HCT116 (cell line): ENCODE measurements around the gene LTB. TPM values are rescaled to one million over a fixed set of nuclear protein-coding genes. Genes with fewer than 3 reads are reported as not detected.

ENCODE experiments used
- ATAC-seq: fragments of 200-7000 bp; cut with Tn5 transposase; 2 replicates; pipeline ENCODE4 v1.9.1; 2020; ENCODE audit warnings: mild to moderate bottlenecking, moderate library complexity
- BruUV-seq: library from RNA; stranded (reverse); fragments of 400-500 nt; replicated peaks from 2 replicates; lab custom pipeline; 2021; lab: Mats Ljungman, UMichigan
- CTCF ChIA-PET: fragments of 300-600 bp; sonication (Branson Sonifier 250); formaldehyde crosslinking; loops from one replicate; lab custom pipeline; 2021; ENCODE audit warnings: antibody characterized with exemption; lab: Charles Lee
- POLR2A ChIA-PET: fragments of 300-600, 350-600 bp; sonication (Branson Sonifier 250); formaldehyde crosslinking; loops from one replicate; lab custom pipeline; 2021; ENCODE audit warnings: antibody characterized with exemption; lab: Charles Lee
- RAD21 ChIA-PET, 2 experiments: fragments of 300-600 bp; sonication (Branson Sonifier 250); formaldehyde crosslinking; loops; one replicate each; lab custom pipeline; 2023; ENCODE audit warnings: low total read pairs in 2 of 2; ENCODE audit not compliant: uncharacterized antibody in 2 of 2, unreplicated experiment in 2 of 2, low non-redundant PET in 1 of 2; lab: Charles Lee
- DNase-seq: peaks from one replicate; pipeline ENCODE4 v3.0.0-alpha.2; 2010; ENCODE audit warnings: low read depth, low spot score
- H2AFZ ChIP-seq: fragments of 200-600 bp; shearing (Covaris generic), sonication (generic); 2 replicates; pipeline ENCODE4 v1.6.1; 2017; ENCODE audit warnings: low read depth, mixed run types, mixed read lengths, antibody characterized with exemption, low read length; ENCODE audit not compliant: poor library complexity, severe bottlenecking
- H3K27ac ChIP-seq: 2 replicates; pipeline ENCODE4 v1.5.1; 2012; ENCODE audit warnings: low read depth, low read length
- H3K27me3 ChIP-seq: fragments of 200-600 bp; sonication (generic); 2 replicates; pipeline ENCODE4 v1.6.1; 2016; ENCODE audit warnings: mixed run types, low read length, mixed read lengths; ENCODE audit not compliant: insufficient read depth
- H3K36me3 ChIP-seq, 2 experiments: fragments of 200-500 bp in 1 of 2; fragments of 200-600 bp in 1 of 2; sonication (Bioruptor generic) in 1 of 2; sonication (generic) in 1 of 2; 2 replicates each; pipeline versions ENCODE4 v1.5.1 to v1.6.1; 2014 to 2016; ENCODE audit warnings: low read length in 2 of 2, inconsistent platforms in 1 of 2, mixed read lengths in 1 of 2, mixed run types in 1 of 2; ENCODE audit not compliant: insufficient read depth in 2 of 2, control insufficient read depth in 1 of 2
- H3K4me1 ChIP-seq, 2 experiments: fragments of 200-600 bp in 1 of 2; sonication (generic) in 1 of 2; 2 replicates each; pipeline versions ENCODE4 v1.5.1 to v1.6.1; 2012 to 2017; ENCODE audit warnings: low read length in 2 of 2, inconsistent platforms in 1 of 2, mild to moderate bottlenecking in 1 of 2, mixed read lengths in 1 of 2, mixed run types in 1 of 2, moderate library complexity in 1 of 2; ENCODE audit not compliant: insufficient read depth in 2 of 2, control insufficient read depth in 1 of 2
- H3K4me2 ChIP-seq: fragments of 200-600 bp; sonication (generic); 2 replicates; pipeline ENCODE4 v1.6.1; 2017; ENCODE audit warnings: mixed run types, low read length, mixed read lengths
- H3K4me3 ChIP-seq, 2 experiments: fragments of 200-600 bp in 1 of 2; sonication (generic) in 1 of 2; replicated peaks in 1 of 2; 2 replicates each; pipeline ENCODE4 v1.5.1; 2011 to 2016; ENCODE audit warnings: low read length in 2 of 2, control low read depth in 1 of 2, low read depth in 1 of 2, mild to moderate bottlenecking in 1 of 2, mixed read lengths in 1 of 2, mixed run types in 1 of 2
- H3K79me2 ChIP-seq: fragments of 200-600 bp; sonication (generic); 2 replicates; pipeline ENCODE4 v1.6.1; 2017; ENCODE audit warnings: mild to moderate bottlenecking, mixed run types, low read length, moderate library complexity, mixed read lengths; ENCODE audit not compliant: insufficient read depth
- H3K9ac ChIP-seq: fragments of 200-600 bp; sonication (generic); 2 replicates; pipeline ENCODE4 v1.6.1; 2016; ENCODE audit warnings: low read length, mixed read lengths
- H3K9me2 ChIP-seq: fragments of 200-600 bp; sonication (generic), shearing (Covaris generic); 2 replicates; pipeline ENCODE4 v1.6.1; 2017; ENCODE audit warnings: mixed run types, mild to moderate bottlenecking, moderate library complexity; ENCODE audit not compliant: insufficient read depth
- H3K9me3 ChIP-seq, 2 experiments: fragments of 200-500 bp in 1 of 2; fragments of 200-600 bp in 1 of 2; sonication (Bioruptor generic) in 1 of 2; sonication (generic) in 1 of 2; 2 replicates each; pipeline ENCODE4 v1.6.1; 2014 to 2017; ENCODE audit warnings: low read length in 2 of 2, mixed read lengths in 2 of 2, inconsistent platforms in 1 of 2, low read depth in 1 of 2, mild to moderate bottlenecking in 1 of 2, mixed run types in 1 of 2, moderate library complexity in 1 of 2; ENCODE audit not compliant: control insufficient read depth in 1 of 2, insufficient read depth in 1 of 2
- H4K20me1 ChIP-seq: fragments of 200-600 bp; sonication (generic), shearing (Covaris generic); 2 replicates; pipeline ENCODE4 v1.6.1; 2017; ENCODE audit warnings: mixed run types, mild to moderate bottlenecking, moderate library complexity; ENCODE audit not compliant: insufficient read depth
- CEBPB ChIP-seq: IDR thresholded peaks from 2 replicates; pipeline ENCODE4 v1.6.1; 2012; ENCODE audit warnings: low read depth
- CTCF ChIP-seq, 3 experiments: fragments of 200-600 bp in 1 of 3; sonication (generic) in 1 of 3; IDR thresholded peaks in 2 of 3; conservative IDR thresholded peaks in 1 of 3; 2 replicates each; pipeline ENCODE4 v1.5.1; 2012 to 2017; ENCODE audit warnings: low read depth in 2 of 3, low read length in 2 of 3, antibody characterized with exemption in 1 of 3, borderline replicate concordance in 1 of 3, control low read depth in 1 of 3, mild to moderate bottlenecking in 1 of 3, mixed read lengths in 1 of 3, mixed run types in 1 of 3, moderate library complexity in 1 of 3; ENCODE audit not compliant: insufficient read depth in 1 of 3
- POLR2AphosphoS5 ChIP-seq: IDR thresholded peaks from 2 replicates; pipeline ENCODE4 v1.6.1; 2011; ENCODE audit warnings: mild to moderate bottlenecking, low read depth, low read length, moderate library complexity
- RAD21 ChIP-seq: IDR thresholded peaks from 2 replicates; pipeline ENCODE4 v1.6.1; 2012; ENCODE audit warnings: low read depth, mild to moderate bottlenecking
- intact Hi-C: fragments of 100-400 bp; cut with micrococcal nuclease; formaldehyde crosslinking; loops from 2 replicates; pipeline ENCODE4 v1.10.0; 2022
- total RNA-seq: library from RNA; stranded (reverse); gene quantifications from one replicate; pipeline ENCODE4 v1.2.1, GENCODE V29; 2021; ENCODE audit not compliant: unreplicated experiment
- TF ChIP-seq, protein P1 (sequence below): IDR thresholded peaks from 2 replicates; pipeline ENCODE4 v1.6.1; 2012; ENCODE audit warnings: low read depth

LTB gene
- total RNA-seq, 1 experiment from 2014 or later: 0.64 TPM

GRCh38 chr6:31585491-31585890, 3.3 kb upstream of the LTB start:
- ChIA-PET POLR2A (no interaction called here), CTCF (interaction anchor here (0.8 to 7.8 kb wide), 3 partner anchors 8 to 34 kb away, joined by 3 to 70 read pairs (median 5); no protein-coding TSS in a partner anchor), RAD21 (no interaction called here)
- Histone ChIP-seq H3K4me3 (no peak overlapping the region), H2AFZ (no peak overlapping the region), H4K20me1 (no peaks in the 10 kb centered on the region), H3K79me2 (no peaks in the 10 kb centered on the region), H3K4me2 (no peak overlapping the region), H3K27me3 (no peaks in the 10 kb centered on the region), H3K27ac (no peak overlapping the region), H3K9me2 (no peaks in the 10 kb centered on the region), H3K9me3 (no peaks in the 10 kb centered on the region), H3K4me1 (peaks cover 4 to 14% of the 10 kb centered on the region in 2 experiments; a peak in 2 of 4 replicates), H3K36me3 (no peaks in the 10 kb centered on the region), H3K9ac (no peak overlapping the region)
- no TSS peak for BruUV-seq
- intact Hi-C loops: no loop called here
- peak; percentile 30; the same call in 1 of the 2 replicates for TF ChIP-seq RAD21
- TF ChIP-seq, protein P1, sequence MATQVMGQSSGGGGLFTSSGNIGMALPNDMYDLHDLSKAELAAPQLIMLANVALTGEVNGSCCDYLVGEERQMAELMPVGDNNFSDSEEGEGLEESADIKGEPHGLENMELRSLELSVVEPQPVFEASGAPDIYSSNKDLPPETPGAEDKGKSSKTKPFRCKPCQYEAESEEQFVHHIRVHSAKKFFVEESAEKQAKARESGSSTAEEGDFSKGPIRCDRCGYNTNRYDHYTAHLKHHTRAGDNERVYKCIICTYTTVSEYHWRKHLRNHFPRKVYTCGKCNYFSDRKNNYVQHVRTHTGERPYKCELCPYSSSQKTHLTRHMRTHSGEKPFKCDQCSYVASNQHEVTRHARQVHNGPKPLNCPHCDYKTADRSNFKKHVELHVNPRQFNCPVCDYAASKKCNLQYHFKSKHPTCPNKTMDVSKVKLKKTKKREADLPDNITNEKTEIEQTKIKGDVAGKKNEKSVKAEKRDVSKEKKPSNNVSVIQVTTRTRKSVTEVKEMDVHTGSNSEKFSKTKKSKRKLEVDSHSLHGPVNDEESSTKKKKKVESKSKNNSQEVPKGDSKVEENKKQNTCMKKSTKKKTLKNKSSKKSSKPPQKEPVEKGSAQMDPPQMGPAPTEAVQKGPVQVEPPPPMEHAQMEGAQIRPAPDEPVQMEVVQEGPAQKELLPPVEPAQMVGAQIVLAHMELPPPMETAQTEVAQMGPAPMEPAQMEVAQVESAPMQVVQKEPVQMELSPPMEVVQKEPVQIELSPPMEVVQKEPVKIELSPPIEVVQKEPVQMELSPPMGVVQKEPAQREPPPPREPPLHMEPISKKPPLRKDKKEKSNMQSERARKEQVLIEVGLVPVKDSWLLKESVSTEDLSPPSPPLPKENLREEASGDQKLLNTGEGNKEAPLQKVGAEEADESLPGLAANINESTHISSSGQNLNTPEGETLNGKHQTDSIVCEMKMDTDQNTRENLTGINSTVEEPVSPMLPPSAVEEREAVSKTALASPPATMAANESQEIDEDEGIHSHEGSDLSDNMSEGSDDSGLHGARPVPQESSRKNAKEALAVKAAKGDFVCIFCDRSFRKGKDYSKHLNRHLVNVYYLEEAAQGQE: no peak
- TF ChIP-seq POLR2AphosphoS5: no peak
- peak in 2 of 3 experiments; percentile 72 to 76; a peak in 4 of 6 replicates for TF ChIP-seq CTCF (IDR thresholded peaks at IDR 0.05 in 2 of 3, conservative IDR thresholded peaks at IDR 0.05 in 1 of 3; ENCODE audit: borderline replicate concordance in 1 of 3, insufficient read depth in 1 of 3, low read depth in 2 of 3, low read length in 2 of 3)
- no peak for TF ChIP-seq CEBPB
- ATAC-seq (peak; percentile 55), DNase-seq (peak; percentile 26)
